Fibroblast of the aortic adventitia (primary cell): ENCODE data around the gene CDC42EP3. TPM values are rescaled to one million over a fixed set of nuclear protein-coding genes. Genes with fewer than 3 reads are reported as not detected.

ENCODE experiments used
- DNase-seq: peaks from one replicate; pipeline ENCODE4 v3.0.0-alpha.2; 2010; ENCODE audit warnings: low read depth
- H3K4me3 ChIP-seq: 2 replicates; pipeline ENCODE4 v1.5.1; 2011; ENCODE audit warnings: low read depth, mild to moderate bottlenecking, control low read depth, low read length, moderate library complexity
- CTCF ChIP-seq: IDR thresholded peaks from 2 replicates; pipeline ENCODE4 v1.5.1; 2011; ENCODE audit warnings: mild to moderate bottlenecking, low read length, control low read depth, inconsistent platforms; ENCODE audit not compliant: insufficient read depth
- total RNA-seq: library from RNA; depleted of rRNA; stranded (reverse); fragments of >200 nt; gene quantifications from 2 replicates; pipeline ENCODE4 v1.2.3, GENCODE V29; 2012; ENCODE audit warnings: low replicate concordance

Gene CDC42EP3
- total RNA-seq, 1 donor, result 34.7 TPM

GRCh38 chr2:37630776-37631175 lies 40.7 kb downstream of the CDC42EP3 start:
- no peak overlapping the region for H3K4me3 ChIP-seq
- DNase-seq, result no peak

GRCh38 chr2:37630301-37630700 lies 41.1 kb downstream of the CDC42EP3 start:
- DNase-seq, result peak; percentile 59
- no peak for TF ChIP-seq CTCF
- H3K4me3 ChIP-seq, result no peak overlapping the region

More at GRCh38 chr2:37630776-37631175, 40.7 kb downstream of the CDC42EP3 start:
- no peak for TF ChIP-seq CTCF

- TF ChIP-seq CTCF, result no peak
- DNase-seq, result peak; percentile 58
- H3K4me3 ChIP-seq, result no peak overlapping the region
Measured at GRCh38 chr2:37629529-37629928, 41.9 kb downstream of the CDC42EP3 start.

GRCh38 chr2:37627710-37628109 lies 43.7 kb downstream of the CDC42EP3 start:
- DNase-seq, result peak; percentile 64
- TF ChIP-seq CTCF, result no peak
- no peak overlapping the region for H3K4me3 ChIP-seq

- peak; percentile 38 for DNase-seq
- H3K4me3 ChIP-seq, result no peak overlapping the region
- TF ChIP-seq CTCF, result no peak
Measured at GRCh38 chr2:37625796-37626571, 45.5 kb downstream of the CDC42EP3 start.

- no peak for TF ChIP-seq CTCF
- no peak overlapping the region for H3K4me3 ChIP-seq
- peak; percentile 80 for DNase-seq
Measured at GRCh38 chr2:37625156-37625555, 46.3 kb downstream of the CDC42EP3 start.
